ENCODE results near the gene ERF. TPM values are rescaled to one million over a fixed set of nuclear protein-coding genes. Genes with fewer than 3 reads are reported as not detected.

ERF gene
- total and polyA plus RNA-seq, 7 donors: 7.1 to 13.5 (median 11.4) TPM

GRCh38 chr19:42254089-42254849, 659 bp downstream of the ERF start:
- Histone ChIP-seq H3K9me3 (no peaks in the 10 kb centered on the region), H3K4me3 (peak overlapping the region; percentile 95), H3K4me1 (peaks cover 19% of the 10 kb centered on the region), H3K27ac (peak overlapping the region; percentile 92), H3K36me3 (ENCODE audit: insufficient read depth in 1 of 2, low read depth in 1 of 2) (no peaks in the 10 kb centered on the region), H3K27me3 (ENCODE audit: insufficient read depth in 3 of 3, low read length in 2 of 3) (peaks cover 0 to 4% (median 0%) of the 10 kb centered on the region in 3 donors)
- intact Hi-C loops (cut with DNase I): no loop called here
- WGBS, 3 donors: 0% methylated on average over 37 to 70 of the region's 70 CpGs
- ATAC-seq: peak; percentile 21 to 54 (median 40)
- peak; percentile 72 to 80 for DNase-seq
- no peak for TF ChIP-seq CTCF (IDR thresholded peaks at IDR 0.05)

- intact Hi-C loops (cut with DNase I): no loop called here
- Histone ChIP-seq H3K4me3 (peak overlapping the region; percentile 95), H3K27me3 (ENCODE audit: insufficient read depth in 3 of 3, low read length in 2 of 3) (peaks cover 0 to 4% (median 0%) of the 10 kb centered on the region in 3 donors), H3K36me3 (ENCODE audit: insufficient read depth in 1 of 2, low read depth in 1 of 2) (no peaks in the 10 kb centered on the region), H3K27ac (peak overlapping the region; percentile 92), H3K9me3 (no peaks in the 10 kb centered on the region), H3K4me1 (peaks cover 19% of the 10 kb centered on the region)
- WGBS, 3 donors: 2 to 4% (median 3%) methylated on average over 33 to 71 of the region's 71 CpGs
- DNase-seq: peak; percentile 68 to 80
- ATAC-seq: peak; percentile 13 to 28 (median 17)
- TF ChIP-seq CTCF (IDR thresholded peaks at IDR 0.05): no peak
Measured at GRCh38 chr19:42253245-42254088, 1.5 kb downstream of the ERF start.

- WGBS, 3 donors: 2 to 6% (median 4%) methylated on average over 27 of the region's 27 CpGs
- DNase-seq (no peak), ATAC-seq (peak in 2 of 4 donors; percentile 21 to 28)
- peaks cover 19% of the 10 kb centered on the region for H3K4me1 ChIP-seq
- H3K36me3 ChIP-seq (ENCODE audit: insufficient read depth in 1 of 2, low read depth in 1 of 2): no peaks in the 10 kb centered on the region
- H3K9me3 ChIP-seq: no peaks in the 10 kb centered on the region
- peak overlapping the region; percentile 92 for H3K27ac ChIP-seq
- peaks cover 0 to 4% (median 0%) of the 10 kb centered on the region in 3 donors for H3K27me3 ChIP-seq (ENCODE audit: insufficient read depth in 3 of 3, low read length in 2 of 3)
- peak overlapping the region; percentile 95 for H3K4me3 ChIP-seq
- TF ChIP-seq CTCF (IDR thresholded peaks at IDR 0.05): no peak
- intact Hi-C loops (cut with DNase I): no loop called here
Measured at GRCh38 chr19:42252365-42253244, 2.3 kb downstream of the ERF start.

GRCh38 chr19:42251572-42252358, 3.2 kb downstream of the ERF start:
- Histone ChIP-seq H3K4me3 (peak overlapping the region; percentile 95), H3K27ac (peak overlapping the region; percentile 92), H3K27me3 (ENCODE audit: insufficient read depth in 3 of 3, low read length in 2 of 3) (peaks cover 0 to 4% (median 0%) of the 10 kb centered on the region in 3 donors), H3K4me1 (peaks cover 19% of the 10 kb centered on the region), H3K9me3 (no peaks in the 10 kb centered on the region), H3K36me3 (ENCODE audit: insufficient read depth in 1 of 2, low read depth in 1 of 2) (no peaks in the 10 kb centered on the region)
- DNase-seq (no peak), ATAC-seq (no peak)
- WGBS, 3 donors: 69 to 88% (median 82%) methylated on average over 4 of the region's 4 CpGs
- intact Hi-C loops (cut with DNase I): no loop called here
- TF ChIP-seq CTCF (IDR thresholded peaks at IDR 0.05): no peak

Data from psoas muscle (tissue), 8 donors.